Posterior vena cava (tissue), 2 donors: ENCODE measurements around the gene LRP6. TPM values are rescaled to one million over a fixed set of nuclear protein-coding genes. Genes with fewer than 3 reads are reported as not detected.
"Not testable (repeated sequence)": the region's sequence is repeated elsewhere in the genome, so short reads cannot be mapped to it uniquely, and the experiment has no call there.

Source experiments
- DNase-seq: peaks from one replicate; pipeline ENCODE4 v3.0.0-alpha.2; 2020; ENCODE audit warnings: low spot score
- intact Hi-C, 2 donors: fragments of 100-400 bp; cut with DNase I; formaldehyde crosslinking; loops; one replicate each; pipeline versions ENCODE4 v1.14.1 to v1.14.2; 2022 to 2023
- long read RNA-seq, 2 donors: library from polyadenylated mRNA; unstranded; transcript quantifications; one replicate each; pipeline ENCODE4 v2.0.0, GENCODE V29; 2020 to 2021
- total RNA-seq, 2 donors: library from RNA; stranded (reverse); fragmentation: NEBNext Ultra II Directional; extraction: Animal tissue kit (Norgen Biotek cat#: 25700); gene quantifications; one replicate each; pipeline ENCODE4 v1.2.1, GENCODE V29; 2021
- donor health status: DM: yes; HTN: yes; CAD: no.
- donor health status: DM: yes; HTN: yes; CAD: no.

Gene LRP6
- total RNA-seq, result 10 to 100 TPM; 27.7 to 29.3 TPM
- long read RNA-seq, donor 1, partial matches to known transcripts, result 5 of 12 reads
- long read RNA-seq, donor 1, other reads (novel, unspliced or antisense), result 7 of 12 reads
- long read RNA-seq, donor 2, partial matches to known transcripts, result 6 of 7 reads
- long read RNA-seq, donor 2, other reads (novel, unspliced or antisense), result 1 of 7 reads

DNA sequence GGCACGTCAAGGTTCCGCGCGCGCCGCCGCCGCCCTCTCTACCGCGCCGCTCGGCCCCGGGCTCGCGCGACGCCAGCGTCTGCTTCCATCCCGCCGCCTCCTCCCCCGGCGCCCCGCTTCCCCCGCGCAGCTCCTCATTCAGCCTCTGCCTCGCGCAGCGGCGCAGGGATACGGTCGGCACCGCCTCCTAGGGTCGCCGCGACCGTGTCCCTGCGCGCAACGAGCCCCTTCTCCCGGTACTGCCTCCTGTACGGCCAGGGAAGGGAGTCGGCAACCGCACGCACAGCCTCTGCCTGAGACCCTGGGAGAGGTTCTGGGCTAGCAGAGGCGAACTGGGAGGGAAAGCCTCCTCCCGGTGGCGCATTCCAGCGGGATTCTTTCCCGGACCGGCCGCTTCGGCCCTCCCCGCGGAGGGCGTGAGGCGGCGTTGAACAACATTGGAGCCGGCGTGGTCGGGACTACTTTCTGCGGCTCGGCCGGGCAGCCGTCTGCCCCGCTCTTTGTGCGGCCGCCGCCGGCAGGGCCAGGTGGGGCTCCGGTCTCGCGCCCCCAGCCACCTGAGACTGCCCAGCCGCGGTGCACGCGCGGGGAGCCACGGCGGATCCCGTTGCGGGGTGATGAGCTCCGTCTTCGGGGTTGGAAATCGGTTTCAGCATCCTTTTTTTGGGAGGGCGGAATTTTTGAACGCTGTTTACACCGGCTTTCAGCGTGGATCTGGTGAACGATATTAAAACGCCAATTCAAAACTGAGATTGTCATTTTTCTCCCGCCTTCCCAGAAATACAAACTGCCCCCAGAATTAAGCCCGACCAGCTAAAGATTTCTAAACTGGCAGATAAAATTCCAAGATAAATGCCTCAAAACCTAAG is at the start of gene LRP6:
Gene LRP6, minus strand, starts transcription at position 172 of the 869 bp plus-strand sequence. CDS start 309 bp downstream, outside the sequence.
- intact Hi-C loops, result no loop called here
- peak; percentile 96 for DNase-seq

DNA sequence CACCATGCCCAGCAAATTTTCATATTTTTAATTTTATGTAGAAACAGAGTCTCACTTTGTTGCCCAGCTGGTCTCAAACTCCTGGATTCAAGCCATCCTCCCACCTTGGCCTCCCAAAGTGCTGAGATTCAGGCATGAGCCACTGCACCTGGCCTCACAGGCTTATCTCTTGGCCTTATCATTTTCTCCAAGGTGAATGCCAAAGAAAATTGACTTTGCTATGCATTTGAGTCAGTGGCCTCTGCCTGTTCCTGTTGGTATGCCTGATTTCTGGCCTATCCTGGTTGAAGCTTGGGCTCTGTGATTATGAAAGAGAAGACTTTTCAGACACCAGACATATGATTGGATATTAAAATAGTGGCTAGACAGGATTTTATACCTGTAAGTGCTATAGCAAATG is 49.0 kb upstream of the LRP6 start:
- intact Hi-C loops, result no loop called here

DNA sequence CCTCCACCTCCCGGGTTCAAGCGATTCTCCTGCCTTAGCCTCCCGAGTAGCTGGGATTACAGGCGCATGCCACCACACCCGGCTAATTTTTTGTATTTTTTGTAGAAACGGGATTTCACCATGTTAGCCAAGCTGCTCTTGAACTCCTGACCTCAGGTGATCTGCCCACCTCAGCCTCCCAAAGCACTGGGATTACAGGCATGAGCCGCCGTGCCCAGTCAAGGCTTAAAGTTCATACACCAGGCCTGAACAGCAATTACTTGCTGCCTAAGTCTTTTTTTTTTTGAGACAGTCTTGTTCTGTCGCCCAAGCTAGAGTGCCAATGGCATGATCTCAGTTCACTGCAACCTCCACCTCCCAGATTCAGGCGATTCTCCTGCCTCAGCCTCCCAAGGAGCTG is 43.9 kb upstream of the LRP6 start:
- DNase-seq, intact Hi-C loops: not testable (repeated sequence)

More for the DNA sequence above, 49.0 kb upstream of the LRP6 start:
- peak; percentile 12 for DNase-seq

DNA sequence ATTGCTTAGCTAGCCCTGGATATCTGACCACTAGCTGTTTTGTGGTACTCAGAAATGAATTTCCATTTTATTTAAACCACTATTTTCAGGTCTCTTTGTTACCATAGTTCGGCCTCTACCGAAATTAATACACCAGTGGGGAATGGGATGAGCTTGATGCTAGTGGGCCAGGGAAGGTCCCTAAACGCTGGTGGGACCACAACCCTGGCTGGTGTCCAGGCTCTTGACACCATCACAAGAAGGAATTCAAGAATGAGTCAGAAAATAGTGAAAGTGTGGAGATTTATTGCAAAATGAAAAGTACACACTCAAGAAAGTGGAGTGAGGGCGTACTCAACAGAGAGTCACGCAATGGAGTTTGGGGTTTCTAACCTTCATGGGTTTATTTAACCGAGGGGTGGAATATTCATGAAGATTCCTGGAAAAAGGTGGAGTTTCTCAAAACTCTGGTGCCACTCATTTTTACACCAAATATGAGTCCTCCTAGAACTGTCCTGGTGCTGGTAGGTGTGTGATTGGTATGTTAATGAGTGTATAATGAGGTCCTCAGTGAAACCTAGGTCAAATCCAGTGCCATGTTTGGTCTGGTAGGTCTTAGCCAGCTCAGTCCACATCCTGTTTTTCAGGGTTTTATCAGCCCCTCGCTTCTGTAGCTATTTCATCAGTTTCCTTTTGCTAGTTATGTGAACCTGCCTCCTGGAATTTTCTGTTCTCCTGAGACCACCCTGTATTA is 38.9 kb upstream of the LRP6 start:
- intact Hi-C loops, result no loop called here
- DNase-seq, result no peak

DNA sequence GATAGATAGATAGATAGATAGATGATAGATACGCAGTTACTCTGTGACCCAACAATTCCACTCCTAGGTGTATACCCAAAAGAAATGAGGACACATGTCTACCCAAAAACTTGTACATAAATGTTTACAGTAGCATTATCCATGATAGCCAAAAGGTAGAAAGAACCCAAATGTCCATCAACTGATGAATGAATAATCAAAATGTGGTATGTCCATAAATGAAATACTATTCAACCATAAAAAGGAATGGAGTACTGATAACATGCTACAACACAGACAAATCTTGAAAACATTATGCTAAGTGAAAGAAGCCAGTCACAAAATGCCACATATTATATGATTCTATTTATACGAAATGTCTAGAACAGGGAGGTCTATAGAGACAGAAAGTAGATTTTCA is 36.1 kb upstream of the LRP6 start:
- intact Hi-C loops, result no loop called here
- no peak for DNase-seq

DNA sequence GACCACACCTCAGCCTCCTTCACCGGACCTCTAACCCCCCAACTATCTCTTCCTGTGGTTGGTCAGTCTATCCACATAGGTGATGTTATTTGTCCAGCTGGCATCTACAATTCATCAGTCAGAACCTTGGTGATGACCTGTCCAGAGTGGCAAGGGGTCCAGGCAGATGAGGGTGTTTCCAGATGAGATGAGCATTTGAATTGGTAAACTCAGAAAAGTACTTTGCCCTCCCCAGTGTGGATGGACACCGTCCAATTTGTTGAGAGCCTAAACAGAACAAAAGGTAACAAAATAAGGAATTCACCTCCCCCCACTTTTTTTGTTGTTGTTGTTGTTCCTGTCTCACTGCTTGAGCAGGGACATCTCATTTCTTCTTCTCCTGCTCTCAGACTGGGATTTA is 34.3 kb upstream of the LRP6 start:
- DNase-seq, result no peak
- intact Hi-C loops, result no loop called here

DNA sequence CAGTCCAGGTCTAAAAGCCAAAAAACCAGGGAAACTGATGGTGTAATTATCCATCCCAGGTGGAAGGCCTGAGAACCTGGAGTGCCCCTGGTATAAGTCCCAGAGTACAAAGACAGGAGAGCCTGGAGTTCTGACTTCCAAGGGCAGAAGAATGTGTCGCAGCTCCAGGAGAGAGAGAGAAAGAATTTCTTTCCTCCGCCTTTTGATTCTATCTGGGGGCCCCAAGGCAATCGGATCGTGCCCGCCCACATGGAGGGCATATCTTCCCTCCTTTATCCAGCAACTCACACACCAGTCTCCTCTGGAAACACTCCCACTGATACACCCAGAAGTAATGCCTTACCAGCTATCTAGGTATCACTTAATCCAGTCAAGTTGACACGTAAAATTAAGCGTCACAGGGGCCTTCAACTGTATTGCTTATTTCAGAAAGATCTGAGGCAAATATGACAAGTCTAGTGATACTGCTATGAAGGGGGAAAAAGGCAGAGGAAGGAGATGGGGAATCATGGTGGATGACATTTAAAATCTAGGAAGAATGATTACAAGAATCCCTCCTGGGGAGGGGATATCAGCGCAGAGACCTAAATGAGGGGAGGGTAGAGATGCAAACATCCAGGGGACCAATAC is 30.5 kb upstream of the LRP6 start:
- no peak for DNase-seq
- intact Hi-C loops, result no loop called here

DNA sequence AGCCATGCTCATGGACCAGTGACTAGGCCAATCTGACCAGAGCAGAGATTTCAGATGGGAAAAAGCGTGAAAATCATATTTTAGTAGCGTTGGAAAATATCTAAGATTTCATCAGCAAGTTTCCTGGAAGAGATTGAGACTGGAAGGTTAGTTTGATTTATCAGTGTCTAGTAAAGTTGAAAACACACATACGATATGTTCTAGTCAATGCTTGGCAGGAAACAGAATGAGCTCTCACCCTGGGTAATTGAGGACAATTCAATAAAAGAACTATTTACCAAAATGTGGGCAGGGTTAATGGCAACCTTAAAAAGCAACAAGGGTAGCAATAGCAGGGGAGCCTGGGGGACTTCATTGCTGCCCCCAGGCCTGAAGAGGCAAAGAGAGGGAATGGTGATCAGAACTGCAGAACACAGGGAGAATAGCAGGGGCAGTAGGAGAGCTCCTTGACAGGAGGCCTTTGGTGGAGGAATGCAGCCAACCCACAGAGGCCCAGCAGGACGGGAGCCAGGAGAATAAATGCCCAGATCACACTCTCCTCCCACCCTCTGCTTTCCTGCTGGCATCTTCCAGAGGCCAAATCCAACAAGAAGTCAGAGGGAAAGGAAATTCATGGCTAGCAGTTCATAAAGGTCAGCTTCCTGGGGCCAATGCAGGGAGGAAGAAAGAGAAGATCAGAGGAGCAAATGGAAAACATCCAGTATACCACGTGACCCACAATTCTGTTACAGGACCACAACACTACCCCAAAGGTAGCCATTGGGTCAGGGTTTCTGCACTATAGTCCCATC is 27.6 kb upstream of the LRP6 start:
- no peak for DNase-seq
- intact Hi-C loops, result no loop called here

DNA sequence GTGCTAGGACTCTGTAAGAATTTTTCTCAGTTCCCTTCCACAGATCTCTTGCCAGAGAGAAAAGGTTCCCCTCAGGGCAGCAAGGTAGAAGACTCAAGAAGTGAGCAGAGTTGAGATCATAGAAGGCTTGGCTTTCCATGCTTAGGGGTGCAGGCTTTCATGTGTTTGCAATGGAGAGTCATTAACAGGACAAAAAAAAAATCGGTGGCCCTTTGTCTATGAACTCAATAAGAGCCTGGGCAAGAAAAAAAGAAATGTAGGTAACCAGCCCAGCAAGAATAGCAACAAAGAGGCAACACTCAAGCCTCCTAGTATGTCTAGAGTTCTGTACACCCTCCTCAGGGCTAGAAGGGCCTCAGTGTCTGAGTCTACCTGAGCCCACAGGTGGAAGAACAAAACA is 23.4 kb upstream of the LRP6 start:
- intact Hi-C loops, result no loop called here
- DNase-seq, result no peak

DNA sequence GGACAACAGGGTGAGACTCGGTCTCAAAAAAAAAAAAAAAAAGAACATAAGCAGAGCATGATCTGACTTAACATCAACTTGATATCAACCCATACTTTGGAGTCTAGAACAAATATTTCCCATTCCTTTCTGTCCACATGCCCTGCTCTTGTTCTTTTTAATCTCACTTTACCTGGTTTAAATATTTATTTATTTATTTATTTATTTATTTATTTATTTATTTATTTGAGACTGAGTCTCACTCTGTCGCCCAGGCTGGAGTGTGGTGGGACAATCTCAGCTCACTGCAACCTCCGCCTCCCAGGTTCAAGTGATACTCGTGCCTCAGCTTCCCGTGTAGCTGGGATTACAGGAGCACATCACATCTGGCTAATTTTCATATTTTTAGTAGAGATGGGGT is 19.6 kb upstream of the LRP6 start:
- no peak for DNase-seq
- intact Hi-C loops, result no loop called here

DNA sequence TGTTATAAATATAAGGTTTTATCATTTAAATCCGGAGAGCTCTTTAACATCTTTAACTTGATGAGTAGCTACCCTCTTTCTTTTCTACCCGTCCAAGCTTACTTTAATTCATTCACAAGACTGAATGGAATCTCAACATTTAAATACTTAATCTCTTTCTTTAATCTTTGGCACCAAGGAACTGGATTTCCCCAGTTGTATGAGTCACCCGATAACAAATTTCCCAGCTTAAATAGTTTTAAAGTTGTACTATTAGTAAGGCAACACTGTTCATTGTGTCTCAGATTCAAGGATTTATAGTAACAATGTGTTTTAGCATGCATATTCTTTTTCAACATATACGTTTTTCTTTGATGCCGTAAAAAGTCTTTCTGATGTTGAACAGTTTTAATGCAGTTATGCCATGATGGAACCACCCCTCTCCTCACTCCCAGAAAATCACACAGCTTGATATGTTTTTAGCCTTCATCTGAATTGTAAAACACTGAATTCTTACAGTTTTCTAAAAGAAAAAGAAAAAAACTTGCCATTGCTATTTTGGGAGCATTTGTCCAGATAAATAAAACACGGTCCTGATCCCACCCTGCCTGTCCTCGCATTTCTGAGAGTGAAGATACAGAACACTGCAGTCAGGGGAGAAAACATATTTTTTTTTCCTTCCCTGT is 16.0 kb upstream of the LRP6 start:
- no peak for DNase-seq
- intact Hi-C loops, result no loop called here

DNA sequence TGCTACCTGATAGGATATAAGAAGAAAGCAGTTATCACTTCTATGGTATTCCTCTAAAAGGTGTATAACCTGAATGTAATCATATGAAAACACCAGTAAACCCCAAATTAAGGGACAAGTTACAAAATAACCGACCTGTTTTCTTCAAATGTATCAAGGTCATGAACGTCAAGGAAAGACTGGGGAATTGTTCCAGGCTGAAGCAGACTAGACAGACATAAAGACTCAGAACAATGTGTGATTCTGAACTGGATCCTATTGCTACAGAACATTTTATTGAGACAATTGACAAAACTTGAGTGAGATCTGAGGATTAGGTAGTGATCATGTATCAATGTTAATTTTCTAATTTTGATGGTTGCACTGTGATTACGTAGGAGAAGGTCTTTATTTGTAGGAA is 15.4 kb upstream of the LRP6 start:
- intact Hi-C loops, result no loop called here
- DNase-seq, result no peak

DNA sequence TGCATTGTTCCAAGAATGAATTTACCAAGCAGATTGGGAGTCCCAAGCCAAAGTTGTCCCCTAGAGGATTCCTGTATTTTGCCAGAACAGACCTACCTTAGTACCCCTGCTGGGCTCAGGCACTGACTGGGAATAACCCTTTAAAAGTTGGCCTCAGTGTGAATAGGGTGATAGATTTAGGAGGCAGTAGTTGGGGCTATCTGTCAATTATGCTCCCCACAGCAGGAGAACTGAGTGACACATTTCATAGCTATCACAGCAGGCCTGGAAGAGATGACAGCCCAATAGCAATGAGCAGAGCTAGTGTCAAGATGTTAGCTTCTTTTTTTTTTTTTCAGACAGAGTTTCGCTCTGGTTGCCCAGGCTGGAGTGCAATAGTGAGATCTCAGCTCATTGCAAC is 14.3 kb upstream of the LRP6 start:
- DNase-seq, result no peak
- intact Hi-C loops, result no loop called here

DNA sequence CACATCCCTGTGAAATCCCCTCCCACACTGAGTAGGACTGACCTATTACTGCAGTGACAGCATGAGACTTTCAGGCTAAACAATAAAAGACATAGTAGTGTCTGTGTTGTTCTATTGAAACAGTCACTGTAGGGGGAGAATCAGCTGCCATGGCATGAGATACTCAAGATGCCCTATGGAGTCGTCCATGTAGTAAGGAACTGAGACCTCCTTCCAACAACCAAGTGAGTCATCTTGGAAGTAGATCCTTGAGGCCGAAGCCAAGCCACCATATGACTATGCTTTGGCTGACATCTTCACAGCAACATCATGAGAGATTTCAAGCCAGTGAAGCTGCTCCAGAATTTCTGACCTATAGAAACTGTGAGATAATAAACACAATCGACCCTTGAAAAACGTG is 12.1 kb upstream of the LRP6 start:
- intact Hi-C loops, result no loop called here
- DNase-seq, result no peak

DNA sequence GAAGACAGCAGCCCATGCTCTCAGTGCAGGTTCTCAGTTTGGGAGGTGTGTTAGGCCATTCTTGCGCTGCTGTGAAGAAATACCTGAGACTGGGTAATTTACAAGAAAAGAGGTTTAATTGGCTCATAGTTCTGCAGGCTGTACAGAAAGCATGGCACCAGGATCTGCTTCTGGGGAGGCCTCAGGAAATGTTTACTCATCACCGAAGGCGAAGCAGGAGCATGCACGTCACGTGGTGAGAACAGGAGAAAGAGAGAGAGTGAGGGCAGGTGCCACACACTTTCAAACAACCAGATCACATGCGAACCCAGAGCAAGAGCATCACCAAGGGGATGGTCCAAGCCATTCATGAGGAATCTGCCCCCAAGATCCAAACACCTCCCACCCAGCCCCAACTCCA is 9.0 kb upstream of the LRP6 start:
- intact Hi-C loops, result loop anchor here in 1 of 2 donors (2.0 kb wide), 1 partner anchor 51 kb away; no protein-coding TSS in a partner anchor
- DNase-seq, result no peak

DNA sequence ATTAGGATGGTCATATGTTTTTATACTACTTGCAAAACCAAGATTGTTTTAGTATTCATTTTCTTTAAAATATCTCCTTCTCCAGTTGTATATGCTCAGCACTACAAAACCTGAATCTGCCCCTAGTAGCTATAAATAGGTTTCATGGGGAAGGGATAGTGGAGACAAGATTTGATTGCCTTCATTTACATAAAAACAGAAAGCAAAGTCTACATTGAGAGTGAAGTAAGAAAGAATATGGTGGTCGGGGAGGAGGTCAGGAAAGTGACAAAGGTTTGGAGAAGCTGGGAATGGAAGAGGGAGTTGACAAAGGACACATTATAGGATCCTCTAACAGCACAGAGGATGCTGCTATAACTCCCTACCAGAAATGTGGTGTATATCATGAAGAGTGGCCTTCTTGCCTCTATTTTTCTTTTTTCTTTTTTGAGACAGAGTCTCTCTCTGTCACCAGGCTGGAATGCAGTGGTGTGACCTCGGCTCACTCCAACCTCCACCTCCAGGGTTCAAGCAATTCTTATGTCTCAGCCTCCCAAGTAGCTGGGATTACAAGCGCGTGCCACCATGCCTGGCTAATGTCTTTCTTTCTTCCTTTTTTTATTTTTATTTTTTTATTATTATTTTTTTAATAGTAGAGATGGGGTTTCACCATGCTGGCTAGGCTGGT is 6.6 kb upstream of the LRP6 start:
- intact Hi-C loops, result no loop called here
- DNase-seq, result no peak

DNA sequence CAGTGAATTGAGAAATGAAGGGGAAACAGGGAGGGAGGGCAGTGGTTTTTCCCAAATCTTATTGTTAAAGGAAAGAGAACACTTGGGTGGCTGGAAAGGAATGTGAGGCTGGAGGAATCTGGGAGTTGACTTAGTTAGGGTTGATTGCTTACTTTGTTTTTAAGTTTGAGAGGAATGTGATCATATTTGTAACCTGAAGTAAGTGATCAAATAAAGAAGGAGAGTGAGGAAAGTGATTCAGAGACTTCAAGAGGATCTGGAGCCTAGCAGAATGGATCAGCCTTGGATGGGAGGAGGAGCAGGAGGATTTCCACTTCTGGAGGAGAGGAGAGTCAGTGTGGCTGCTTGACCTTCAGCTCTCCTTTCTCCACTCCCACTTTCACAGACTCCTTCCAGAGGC is 6.0 kb upstream of the LRP6 start:
- intact Hi-C loops, result no loop called here
- DNase-seq, result no peak

DNA sequence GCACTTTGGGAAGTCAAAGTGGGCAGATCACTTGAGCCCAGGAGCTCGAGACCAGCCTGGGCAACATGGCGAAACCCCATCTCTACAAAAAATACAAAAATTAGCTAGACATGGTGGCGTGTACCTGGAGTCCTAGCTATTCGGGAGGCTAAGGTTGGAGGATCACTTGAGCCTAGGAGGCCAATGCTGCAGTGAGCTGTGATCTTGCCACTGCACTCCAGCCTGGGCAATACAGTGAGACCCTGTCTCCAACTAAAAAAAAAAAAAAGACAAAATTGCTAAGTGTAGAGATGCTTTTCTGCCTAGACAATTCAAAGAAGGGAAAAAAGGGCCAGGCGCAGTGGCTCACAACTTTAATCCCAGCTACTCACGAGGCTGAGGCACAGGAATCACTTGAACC is 3.4 kb upstream of the LRP6 start:
- intact Hi-C loops, result no loop called here
- DNase-seq, result no peak
